A172 (cell line): ENCODE results near the gene LRRK1. TPM values are rescaled to one million over a fixed set of nuclear protein-coding genes. Genes with fewer than 3 reads are reported as not detected.

Experiments
- DNase-seq: peaks from one replicate; pipeline ENCODE4 v3.0.0-alpha.2; 2015; ENCODE audit warnings: low spot score
- total RNA-seq: library from RNA; depleted of rRNA; stranded (reverse); fragments of >200 nt; shearing (Covaris generic); gene quantifications from 2 replicates; pipeline ENCODE4 v1.2.3, GENCODE V29; 2014

LRRK1 gene
- total RNA-seq, 1 experiment from 2014 or later = 5.3 TPM

DNA sequence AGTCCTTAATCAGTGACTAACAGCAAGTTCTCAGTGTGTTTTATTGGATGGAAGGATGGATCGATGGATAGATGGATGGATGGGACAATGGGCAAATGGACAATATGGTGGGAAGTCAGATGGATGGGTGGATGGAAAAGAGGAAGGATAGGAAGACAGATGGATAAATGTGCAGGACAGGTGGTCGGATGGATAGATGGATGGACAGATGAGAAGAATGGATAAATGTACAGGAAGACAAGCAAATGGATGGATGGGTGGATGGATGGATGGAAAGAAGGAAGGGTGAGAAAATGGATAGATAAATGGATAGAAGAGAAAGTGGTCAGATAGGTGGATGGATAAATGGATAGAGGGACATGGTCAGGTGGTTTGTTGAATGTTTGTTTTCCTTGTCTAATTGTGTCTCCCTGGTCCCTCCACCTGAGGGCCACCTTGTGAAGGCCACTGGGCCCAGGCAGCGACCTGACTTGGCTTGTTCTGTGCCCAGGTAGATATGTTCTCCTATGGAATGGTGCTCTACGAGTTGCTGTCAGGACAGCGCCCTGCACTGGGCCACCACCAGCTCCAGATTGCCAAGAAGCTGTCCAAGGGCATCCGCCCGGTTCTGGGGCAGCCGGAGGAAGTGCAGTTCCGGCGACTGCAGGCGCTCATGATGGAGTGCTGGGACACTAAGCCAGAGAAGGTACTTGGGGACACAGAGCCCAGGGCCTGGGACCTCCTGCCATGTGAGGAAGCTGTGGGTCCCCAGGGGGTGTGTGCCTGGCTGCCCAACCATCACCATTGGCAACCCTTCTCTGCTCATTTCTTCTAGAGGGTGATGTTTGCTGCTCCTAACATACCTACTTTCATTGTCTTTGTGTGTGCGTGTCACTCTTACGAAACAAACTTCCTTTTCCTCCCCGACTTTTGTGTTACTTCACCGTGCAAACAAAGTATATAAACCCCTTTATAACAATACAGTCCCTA is 137.5 kb downstream of the LRRK1 start:
- no peak for DNase-seq

DNA sequence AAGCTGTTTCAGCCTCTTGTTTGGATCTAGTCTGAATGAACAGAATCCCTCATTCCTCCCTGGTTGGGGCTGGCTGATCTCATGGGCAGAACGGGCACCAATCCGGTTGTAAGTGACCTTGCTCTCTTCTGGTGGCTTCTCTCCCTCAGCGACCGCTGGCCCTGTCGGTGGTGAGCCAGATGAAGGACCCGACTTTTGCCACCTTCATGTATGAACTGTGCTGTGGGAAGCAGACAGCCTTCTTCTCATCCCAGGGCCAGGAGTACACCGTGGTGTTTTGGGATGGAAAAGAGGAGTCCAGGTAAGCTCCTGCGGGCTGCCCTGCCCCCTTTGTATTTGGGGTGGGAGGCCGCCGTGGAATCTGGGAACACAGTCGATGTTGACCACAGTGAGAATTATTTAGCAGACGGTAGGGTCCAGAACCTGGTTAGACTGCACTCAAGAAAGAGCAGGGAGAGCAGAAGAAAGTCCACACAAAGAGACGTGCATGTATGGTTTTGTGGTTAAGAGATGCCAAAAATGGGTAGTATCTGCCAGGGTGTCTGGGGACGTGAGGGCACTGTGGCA is 138.8 kb downstream of the LRRK1 start:
- no peak for DNase-seq

- no peak for DNase-seq
Observed at GRCh38 chr15:101058735-101059134, 139.6 kb downstream of the LRRK1 start.

GRCh38 chr15:101059381-101060341 is 140.5 kb downstream of the LRRK1 start:
- no peak for DNase-seq

DNA sequence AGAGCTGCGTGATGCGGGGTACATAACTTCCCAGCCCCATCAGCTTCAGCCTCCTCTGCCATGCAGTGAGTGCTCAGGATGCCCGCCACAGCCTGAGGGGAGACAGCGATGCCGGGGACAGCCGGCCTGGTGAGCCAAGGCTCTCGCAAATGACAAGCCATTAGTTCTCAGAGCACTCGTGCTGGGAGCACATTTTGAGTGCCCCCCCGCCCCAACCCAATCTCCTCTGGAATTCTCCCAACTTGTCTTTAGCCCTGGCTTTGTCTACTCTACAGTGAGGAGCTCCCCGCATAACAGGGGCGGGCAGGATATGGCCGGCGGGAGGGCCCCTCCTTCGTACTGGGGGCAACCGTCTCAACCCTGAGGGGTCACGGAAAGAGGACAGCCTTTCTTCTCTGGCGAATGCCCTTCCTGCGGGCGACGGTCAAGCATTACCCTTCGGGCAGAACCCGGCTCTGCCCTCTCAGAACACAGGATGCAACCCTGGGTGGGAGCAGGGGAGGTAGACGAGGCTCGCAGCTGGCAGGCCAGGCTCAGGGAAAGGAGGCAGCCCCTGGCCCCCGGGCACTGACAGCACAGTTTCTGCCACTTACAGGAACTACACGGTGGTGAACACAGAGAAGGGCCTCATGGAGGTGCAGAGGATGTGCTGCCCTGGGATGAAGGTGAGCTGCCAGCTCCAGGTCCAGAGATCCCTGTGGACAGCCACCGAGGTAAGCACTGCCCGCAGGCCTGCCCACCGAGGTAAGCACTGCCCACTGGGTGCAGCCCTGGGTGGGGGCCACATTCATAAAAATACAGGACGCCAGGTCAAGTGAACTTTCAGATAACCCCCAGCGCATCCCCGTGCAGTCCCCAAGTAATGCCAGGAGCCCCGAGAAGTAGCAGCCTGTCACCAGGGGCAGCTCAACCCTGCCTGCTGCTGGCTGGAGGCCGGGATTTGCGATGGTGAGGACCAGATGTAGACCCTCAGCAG is 141.7 kb downstream of the LRRK1 start:
- DNase-seq = no peak

GRCh38 chr15:101062063-101062462 is 142.9 kb downstream of the LRRK1 start:
- no peak for DNase-seq

- DNase-seq = no peak
Observed at GRCh38 chr15:101062471-101063171, 143.5 kb downstream of the LRRK1 start.

GRCh38 chr15:101063212-101063611 is 144.1 kb downstream of the LRRK1 start:
- DNase-seq = no peak

GRCh38 chr15:101063891-101064794 is 145.0 kb downstream of the LRRK1 start:
- no peak for DNase-seq

DNA sequence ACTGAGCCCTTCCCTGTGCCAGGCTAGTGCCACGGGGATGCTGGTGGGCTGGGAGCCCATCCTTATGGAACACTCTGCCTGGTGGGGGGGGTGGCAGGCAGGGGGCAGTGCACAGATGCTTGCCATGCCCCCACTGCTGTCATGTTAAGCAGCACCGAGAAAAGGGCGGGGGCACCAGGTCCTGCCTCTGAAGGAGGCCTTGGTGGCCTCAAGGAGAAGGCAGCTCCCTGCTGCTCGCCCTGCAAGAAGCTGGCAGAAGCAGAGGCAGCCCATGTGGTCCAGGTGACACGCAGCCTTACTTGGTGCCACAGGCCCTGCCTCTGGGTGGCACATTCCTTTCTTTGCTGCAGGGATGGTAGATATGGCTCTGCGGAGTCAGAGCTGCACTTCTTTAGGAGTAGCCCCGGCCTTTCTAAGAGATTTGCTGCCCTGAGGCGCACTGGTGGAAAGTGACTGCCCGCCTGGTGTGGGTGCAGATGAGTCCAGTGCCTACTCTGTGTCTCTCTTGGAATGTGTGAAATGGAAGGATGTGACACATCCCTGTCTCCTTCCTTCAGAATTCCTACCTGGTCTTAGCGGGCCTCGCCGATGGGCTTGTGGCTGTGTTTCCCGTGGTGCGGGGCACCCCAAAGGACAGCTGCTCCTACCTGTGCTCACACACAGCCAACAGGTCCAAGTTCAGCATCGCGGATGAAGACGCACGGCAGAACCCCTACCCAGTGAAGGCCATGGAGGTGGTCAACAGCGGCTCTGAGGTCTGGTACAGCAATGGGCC is 145.8 kb downstream of the LRRK1 start:
- DNase-seq = no peak

GRCh38 chr15:101065570-101066221 is 146.5 kb downstream of the LRRK1 start:
- no peak for DNase-seq

DNA sequence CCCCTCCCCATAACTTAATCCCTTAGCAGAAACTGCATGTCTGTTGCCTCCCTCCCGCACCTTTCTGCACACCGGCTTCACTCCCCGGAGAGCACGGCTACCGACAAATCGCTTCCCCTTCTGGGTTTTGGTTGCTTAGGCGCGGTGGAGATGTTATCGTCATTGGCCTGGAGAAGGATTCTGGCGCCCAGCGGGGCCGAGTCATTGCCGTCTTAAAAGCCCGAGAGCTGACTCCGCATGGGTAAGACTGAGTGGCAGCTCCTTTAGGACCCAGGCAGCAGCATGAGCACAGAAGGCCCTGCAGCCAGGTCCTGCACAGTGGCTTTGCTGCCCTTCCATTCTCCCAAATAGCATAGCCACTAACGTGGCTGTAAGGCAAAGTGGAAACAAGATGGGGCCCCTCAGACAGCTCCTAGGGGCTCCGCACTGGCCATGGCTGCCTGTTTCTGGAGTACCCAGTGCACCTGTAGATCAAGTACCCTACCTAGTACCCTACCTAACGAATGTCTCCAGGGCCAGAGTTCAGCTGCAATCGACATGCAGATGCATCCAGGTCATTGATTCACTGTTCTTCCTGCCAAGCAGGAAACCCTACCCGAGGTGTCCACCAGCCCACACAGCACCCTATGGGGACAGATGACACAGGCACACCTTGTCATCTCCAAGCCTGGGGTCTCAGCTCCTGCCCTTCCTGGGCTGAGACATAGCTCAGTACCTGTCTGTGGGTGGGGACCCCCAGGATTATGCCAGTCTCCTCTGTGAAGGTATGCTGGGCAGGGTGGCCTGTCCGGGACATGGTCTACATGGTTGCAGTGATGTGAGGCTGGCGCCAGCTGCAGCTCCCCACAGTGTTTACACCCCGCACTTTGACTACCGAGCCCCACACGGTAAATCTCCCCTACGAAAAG is 147.6 kb downstream of the LRRK1 start:
- DNase-seq = no peak

GRCh38 chr15:101067660-101068522 is 148.7 kb downstream of the LRRK1 start:
- no peak for DNase-seq

- DNase-seq = no peak
Observed at GRCh38 chr15:101068523-101068960, 149.4 kb downstream of the LRRK1 start.

GRCh38 chr15:101068961-101069653 is 149.9 kb downstream of the LRRK1 start:
- DNase-seq = no peak
